Measurements from ENCODE around the gene SMR3A. TPM values are rescaled to one million over a fixed set of nuclear protein-coding genes. Genes with fewer than 3 reads are reported as not detected.

Gene SMR3A
- total RNA-seq, 1 donor from 2014 or later, result not detected

DNA sequence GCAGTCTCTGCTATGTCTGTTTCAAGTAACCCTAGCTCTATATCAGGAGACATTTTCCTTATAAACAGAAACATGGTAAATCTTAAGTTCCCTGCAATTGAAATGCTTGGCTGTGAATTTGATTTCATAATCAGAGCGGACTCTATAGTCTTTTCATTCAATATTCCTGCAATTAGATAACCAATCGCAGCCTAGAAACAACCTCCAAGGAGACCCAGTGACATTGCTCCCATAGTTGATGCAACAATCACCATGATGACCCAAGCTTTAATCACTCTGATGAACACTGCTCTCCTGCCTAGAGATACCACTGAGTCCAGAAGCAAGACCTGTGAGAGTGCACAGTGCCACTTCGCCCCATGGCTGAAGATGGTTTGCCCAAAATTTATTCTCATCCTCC lies 25.9 kb upstream of the SMR3A start, which contains the start of gene CABS1:
CABS1 (plus strand) TSS at position 301 of the 400 bp plus-strand sequence; CDS start at position 360, 59 bp downstream.
- no peak for DNase-seq (ENCODE audit: low spot score)
- H3K4me2 ChIP-seq, result no peak within 1 kb of the TSS
- H3K4me1 ChIP-seq, result no peaks in the 10 kb centered on the region
- Mint-ChIP-seq H3K4me1 (no peaks in the 10 kb centered on the region), H3K4me3 (no peak within 1 kb of the TSS), H3K27me3 (ENCODE audit: insufficient read depth, low read depth) (no peaks in the 10 kb centered on the region), H3K9me3 (peaks cover 2% of the 10 kb centered on the region), H3K36me3 (no peaks in the 10 kb centered on the region), H3K27ac (no peak within 1 kb of the TSS)
- no peaks in the 10 kb centered on the region for H3K36me3 ChIP-seq
- no peak within 1 kb of the TSS for H3K9ac ChIP-seq
- H3K4me3 ChIP-seq, result no peak within 1 kb of the TSS
- H2AFZ ChIP-seq (replicated peaks), result no peak within 1 kb of the TSS
- no peaks in the 10 kb centered on the region for H4K20me1 ChIP-seq (ENCODE audit: low read depth)
- H3K9me3 ChIP-seq (ENCODE audit: low read depth), result no peaks in the 10 kb centered on the region
- H3K79me2 ChIP-seq (ENCODE audit: low read depth), result no peaks in the 10 kb centered on the region
- no peaks in the 10 kb centered on the region for H3F3A ChIP-seq (ENCODE audit: low read depth)
- no peak within 1 kb of the TSS for H3K27ac ChIP-seq
- TF ChIP-seq, protein P1, sequence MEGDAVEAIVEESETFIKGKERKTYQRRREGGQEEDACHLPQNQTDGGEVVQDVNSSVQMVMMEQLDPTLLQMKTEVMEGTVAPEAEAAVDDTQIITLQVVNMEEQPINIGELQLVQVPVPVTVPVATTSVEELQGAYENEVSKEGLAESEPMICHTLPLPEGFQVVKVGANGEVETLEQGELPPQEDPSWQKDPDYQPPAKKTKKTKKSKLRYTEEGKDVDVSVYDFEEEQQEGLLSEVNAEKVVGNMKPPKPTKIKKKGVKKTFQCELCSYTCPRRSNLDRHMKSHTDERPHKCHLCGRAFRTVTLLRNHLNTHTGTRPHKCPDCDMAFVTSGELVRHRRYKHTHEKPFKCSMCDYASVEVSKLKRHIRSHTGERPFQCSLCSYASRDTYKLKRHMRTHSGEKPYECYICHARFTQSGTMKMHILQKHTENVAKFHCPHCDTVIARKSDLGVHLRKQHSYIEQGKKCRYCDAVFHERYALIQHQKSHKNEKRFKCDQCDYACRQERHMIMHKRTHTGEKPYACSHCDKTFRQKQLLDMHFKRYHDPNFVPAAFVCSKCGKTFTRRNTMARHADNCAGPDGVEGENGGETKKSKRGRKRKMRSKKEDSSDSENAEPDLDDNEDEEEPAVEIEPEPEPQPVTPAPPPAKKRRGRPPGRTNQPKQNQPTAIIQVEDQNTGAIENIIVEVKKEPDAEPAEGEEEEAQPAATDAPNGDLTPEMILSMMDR (IDR thresholded peaks at IDR 0.05), result no peak
- TF ChIP-seq EZH2phosphoT487 (IDR thresholded peaks at IDR 0.05) (no peak), EZH2 (IDR thresholded peaks at IDR 0.05) (no peak)
- H3K27me3 ChIP-seq, result no peaks in the 10 kb centered on the region

DNA sequence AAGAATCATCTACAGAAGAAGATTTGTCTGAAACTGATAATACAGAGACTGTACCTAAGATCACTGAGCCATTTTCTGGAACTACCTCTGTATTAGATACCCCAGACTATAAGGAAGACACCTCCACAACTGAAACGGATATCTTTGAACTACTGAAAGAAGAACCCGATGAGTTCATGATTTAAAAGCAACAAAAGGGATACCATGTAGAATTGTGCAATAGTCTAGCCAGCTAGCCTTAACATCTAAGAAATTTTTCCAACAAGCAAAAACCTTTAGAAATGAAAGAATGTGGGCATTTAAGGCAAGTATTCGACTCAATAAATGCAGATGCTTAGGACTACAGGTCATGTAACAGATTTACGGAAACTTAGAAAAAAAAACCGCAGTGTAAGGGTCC lies 24.5 kb upstream of the SMR3A start:
- no peaks in the 10 kb centered on the region for H3K36me3 Mint-ChIP-seq
- no peak overlapping the region for H2AFZ ChIP-seq (replicated peaks)
- no peak overlapping the region for H3K27ac Mint-ChIP-seq
- no peak overlapping the region for H3K4me2 ChIP-seq
- no peaks in the 10 kb centered on the region for H3K27me3 ChIP-seq
- no peaks in the 10 kb centered on the region for H3K27me3 Mint-ChIP-seq (ENCODE audit: insufficient read depth, low read depth)
- no peaks in the 10 kb centered on the region for H3F3A ChIP-seq (ENCODE audit: low read depth)
- H3K4me3 ChIP-seq, result no peak overlapping the region
- no peak for DNase-seq (ENCODE audit: low spot score)
- no peaks in the 10 kb centered on the region for H3K9me3 ChIP-seq (ENCODE audit: low read depth)
- peaks cover 2% of the 10 kb centered on the region for H3K9me3 Mint-ChIP-seq
- no peak for TF ChIP-seq EZH2phosphoT487 (IDR thresholded peaks at IDR 0.05)
- no peak for TF ChIP-seq EZH2 (IDR thresholded peaks at IDR 0.05)
- TF ChIP-seq, protein P1 (IDR thresholded peaks at IDR 0.05), result no peak
- H3K79me2 ChIP-seq (ENCODE audit: low read depth), result no peaks in the 10 kb centered on the region
- H3K27ac ChIP-seq, result no peak overlapping the region
- no peaks in the 10 kb centered on the region for H4K20me1 ChIP-seq (ENCODE audit: low read depth)
- no peaks in the 10 kb centered on the region for H3K4me1 Mint-ChIP-seq
- H3K4me3 Mint-ChIP-seq, result no peak overlapping the region
- no peaks in the 10 kb centered on the region for H3K4me1 ChIP-seq
- H3K9ac ChIP-seq, result no peak overlapping the region
- H3K36me3 ChIP-seq, result no peaks in the 10 kb centered on the region

DNA sequence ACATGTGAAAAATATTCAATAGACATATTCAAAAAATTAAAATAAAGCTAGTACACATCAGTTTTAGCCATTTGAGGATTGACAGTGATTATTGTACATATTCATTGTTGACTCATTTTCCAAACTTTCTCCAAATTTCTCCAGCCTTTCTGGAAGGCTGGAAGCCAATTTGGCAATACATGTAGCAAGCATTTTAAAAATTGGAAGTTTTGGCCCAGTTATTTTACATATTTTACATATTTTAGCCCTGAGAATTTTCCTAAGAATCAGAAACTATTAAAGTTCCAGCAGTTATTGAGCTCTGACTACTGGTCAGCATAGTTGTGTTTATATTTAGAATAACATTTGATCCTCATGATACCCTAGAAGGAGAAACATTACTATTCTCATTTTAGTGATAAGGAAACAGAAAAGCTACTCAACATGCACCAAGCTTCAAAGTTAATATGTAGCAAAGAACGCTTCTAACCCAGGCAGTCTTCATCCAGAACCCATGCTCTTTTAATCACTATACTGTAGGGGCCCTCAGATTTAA lies 22.6 kb upstream of the SMR3A start:
- Histone ChIP-seq H3K27me3 (no peaks in the 10 kb centered on the region), H3K27ac (no peak overlapping the region), H3K79me2 (ENCODE audit: low read depth) (no peaks in the 10 kb centered on the region), H3K9me3 (ENCODE audit: low read depth) (no peaks in the 10 kb centered on the region), H3K36me3 (no peaks in the 10 kb centered on the region), H3K4me3 (no peak overlapping the region), H3K4me2 (no peak overlapping the region), H3K9ac (no peak overlapping the region), H4K20me1 (ENCODE audit: low read depth) (no peaks in the 10 kb centered on the region), H2AFZ (replicated peaks) (no peak overlapping the region), H3F3A (ENCODE audit: low read depth) (no peaks in the 10 kb centered on the region), H3K4me1 (no peaks in the 10 kb centered on the region)
- H3K36me3 Mint-ChIP-seq, result no peaks in the 10 kb centered on the region
- H3K9me3 Mint-ChIP-seq, result peaks cover 2% of the 10 kb centered on the region
- H3K27me3 Mint-ChIP-seq (ENCODE audit: insufficient read depth, low read depth), result no peaks in the 10 kb centered on the region
- TF ChIP-seq EZH2 (IDR thresholded peaks at IDR 0.05), result no peak
- TF ChIP-seq, protein P1 (IDR thresholded peaks at IDR 0.05), result no peak
- no peak for TF ChIP-seq EZH2phosphoT487 (IDR thresholded peaks at IDR 0.05)
- no peak overlapping the region for H3K4me3 Mint-ChIP-seq
- no peak overlapping the region for H3K27ac Mint-ChIP-seq
- H3K4me1 Mint-ChIP-seq, result no peaks in the 10 kb centered on the region
- DNase-seq (ENCODE audit: low spot score), result no peak
